Panc1 (cell line): ENCODE data around the gene IL34. TPM values are rescaled to one million over a fixed set of nuclear protein-coding genes. Genes with fewer than 3 reads are reported as not detected.

ENCODE experiments used
- ATAC-seq: fragments of 200-7000 bp; cut with Tn5 transposase; 2 replicates; pipeline ENCODE4 v1.9.1; 2020; ENCODE audit warnings: mild to moderate bottlenecking, moderate library complexity
- BruUV-seq: library from RNA; stranded (reverse); fragments of 400-500 nt; replicated peaks from 2 replicates; lab custom pipeline; 2021; lab: Mats Ljungman, UMichigan
- CTCF ChIA-PET: fragments of 300-600 bp; sonication (Branson Sonifier 250); formaldehyde crosslinking; loops from one replicate; lab custom pipeline; 2022; ENCODE audit warnings: antibody characterized with exemption; lab: Charles Lee
- POLR2A ChIA-PET: fragments of 300-600 bp; sonication (Branson Sonifier 250); formaldehyde crosslinking; loops from one replicate; lab custom pipeline; 2022; ENCODE audit warnings: antibody characterized with exemption; lab: Charles Lee
- DNase-seq: peaks from one replicate; pipeline ENCODE4 v3.0.0-alpha.2; 2010; ENCODE audit warnings: low read depth, low spot score
- H3K27ac ChIP-seq: 2 replicates; pipeline ENCODE4 v1.5.1; 2011; ENCODE audit warnings: mild to moderate bottlenecking, low read length, inconsistent platforms
- H3K27me3 ChIP-seq: fragments of 200-500 bp; sonication (Bioruptor generic); 2 replicates; pipeline ENCODE4 v1.6.0; 2014; ENCODE audit warnings: low read length, inconsistent platforms; ENCODE audit not compliant: control insufficient read depth, insufficient read depth
- H3K36me3 ChIP-seq: fragments of 200-500 bp; sonication (Bioruptor generic); 2 replicates; pipeline ENCODE4 v1.5.1; 2014; ENCODE audit warnings: inconsistent platforms, mild to moderate bottlenecking, low read length, moderate library complexity; ENCODE audit not compliant: control insufficient read depth, insufficient read depth
- H3K4me1 ChIP-seq: 2 replicates; pipeline ENCODE4 v1.5.1; 2011; ENCODE audit warnings: inconsistent platforms, mild to moderate bottlenecking, low read length, moderate library complexity; ENCODE audit not compliant: control insufficient read depth, insufficient read depth
- H3K4me3 ChIP-seq, 2 experiments: 2 replicates each; pipeline ENCODE4 v1.5.1; 2011 to 2012; ENCODE audit warnings: low read depth in 2 of 2, low read length in 2 of 2, mild to moderate bottlenecking in 2 of 2, inconsistent platforms in 1 of 2, moderate library complexity in 1 of 2
- H3K9me3 ChIP-seq: fragments of 200-500 bp; sonication (Bioruptor generic); 2 replicates; pipeline ENCODE4 v1.5.1; 2014; ENCODE audit warnings: low read depth, mild to moderate bottlenecking, inconsistent platforms, low read length, moderate library complexity; ENCODE audit not compliant: control insufficient read depth, insufficient read depth
- POLR2AphosphoS5 ChIP-seq: IDR thresholded peaks from 2 replicates; pipeline ENCODE4 v1.6.1; 2012; ENCODE audit warnings: mild to moderate bottlenecking, low read depth, low read length, moderate library complexity
- SIN3A ChIP-seq: IDR thresholded peaks from 2 replicates; pipeline ENCODE4 v1.6.1; 2012; ENCODE audit warnings: low read depth, mild to moderate bottlenecking, low read length, moderate library complexity, borderline replicate concordance; ENCODE audit not compliant: insufficient read depth
- TCF7L2 ChIP-seq: IDR thresholded peaks from 2 replicates; pipeline ENCODE4 v1.6.1; 2011; ENCODE audit warnings: mild to moderate bottlenecking, low read depth, low read length, inconsistent platforms
- in situ Hi-C: cut with HindIII; loops from 2 replicates; pipeline ENCODE4 v1.10.0; 2016; ENCODE audit warnings: low sequenced_read_pairs, low pct_unique_long_range_greater_than_20kb
- intact Hi-C: fragments of 100-400 bp; cut with micrococcal nuclease; formaldehyde crosslinking; loops from one replicate; pipeline ENCODE4 v1.10.0; 2022; ENCODE audit not compliant: unreplicated experiment
- total RNA-seq: library from RNA; stranded (reverse); gene quantifications from one replicate; pipeline ENCODE4 v1.2.1, GENCODE V29; 2021; ENCODE audit not compliant: unreplicated experiment
- TF ChIP-seq, protein P1 (sequence below): fragments of 450-650 bp; IDR thresholded peaks from 2 replicates; pipeline ENCODE4 v1.5.1; 2017; ENCODE audit warnings: mild to moderate bottlenecking
- TF ChIP-seq, protein P2 (sequence below), 2 experiments: IDR thresholded peaks; 2 replicates each; pipeline ENCODE4 v1.6.1; 2011 to 2012; ENCODE audit warnings: low read depth in 2 of 2, control low read depth in 1 of 2, low read length in 1 of 2, mild to moderate bottlenecking in 1 of 2, moderate library complexity in 1 of 2; ENCODE audit not compliant: insufficient read depth in 1 of 2

IL34 gene
- total RNA-seq, 1 experiment from 2014 or later, result 5.8 TPM

DNA sequence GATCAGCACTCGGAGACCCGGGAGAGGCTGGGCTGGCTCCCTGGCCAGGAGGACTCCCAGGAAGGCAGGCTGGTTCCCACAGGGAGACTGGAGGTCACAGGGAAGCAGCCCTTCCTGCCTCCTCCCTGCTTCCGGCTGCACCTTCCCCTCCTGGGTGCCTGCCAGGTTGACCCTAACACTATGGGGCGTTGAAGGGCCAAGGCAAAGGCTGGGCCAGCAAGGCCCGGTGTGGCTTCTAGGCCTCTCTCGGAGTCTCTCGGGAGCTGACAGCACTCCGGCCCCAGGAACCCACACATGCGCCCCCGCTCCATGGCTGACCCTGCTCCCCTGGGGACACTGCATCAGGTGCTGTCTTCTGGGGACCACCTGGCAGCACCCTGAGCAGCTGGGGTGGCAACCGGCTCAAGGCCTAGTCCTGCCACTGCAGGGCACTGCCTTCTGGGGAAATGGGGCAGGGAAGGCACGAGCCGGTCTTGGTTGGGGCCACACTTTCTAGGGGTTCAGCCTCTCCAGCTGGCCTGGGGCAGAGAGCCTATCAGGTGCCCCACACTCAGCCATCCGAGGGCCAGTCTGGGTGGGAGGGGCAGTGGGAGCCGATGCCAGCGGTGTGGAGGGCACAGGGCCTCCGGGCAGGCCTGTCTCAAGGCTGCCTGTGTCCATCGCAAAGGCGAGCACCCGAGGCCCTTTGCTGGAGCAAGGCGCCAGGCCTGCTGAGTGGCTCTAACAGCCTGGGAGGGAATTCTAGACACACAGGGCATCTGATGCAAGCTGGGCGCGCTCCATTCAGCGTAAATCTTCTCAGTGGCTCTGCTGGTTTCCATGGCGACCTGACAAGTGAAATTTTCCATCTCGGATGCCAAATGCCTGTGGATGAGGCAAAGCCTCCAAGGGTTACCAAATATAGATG lies 45.1 kb downstream of the IL34 start:
- in situ Hi-C loops, result no loop called here
- Histone ChIP-seq H3K27ac (peak overlapping the region; percentile 44; the same call in 1 of the 2 replicates), H3K36me3 (no peaks in the 10 kb centered on the region), H3K4me1 (peaks cover 56% of the 10 kb centered on the region), H3K9me3 (no peaks in the 10 kb centered on the region), H3K27me3 (no peaks in the 10 kb centered on the region), H3K4me3 (no peak overlapping the region)
- ChIA-PET POLR2A (no interaction called here), CTCF (interaction anchor here (0.6 kb wide), 1 partner anchor 80 kb away, joined by 5 read pairs; no protein-coding TSS in a partner anchor)
- ATAC-seq (no peak), DNase-seq (no peak)
- TF ChIP-seq SIN3A, result no peak
- no peak for TF ChIP-seq POLR2AphosphoS5
- TF ChIP-seq TCF7L2, result no peak
- TF ChIP-seq, protein P1, sequence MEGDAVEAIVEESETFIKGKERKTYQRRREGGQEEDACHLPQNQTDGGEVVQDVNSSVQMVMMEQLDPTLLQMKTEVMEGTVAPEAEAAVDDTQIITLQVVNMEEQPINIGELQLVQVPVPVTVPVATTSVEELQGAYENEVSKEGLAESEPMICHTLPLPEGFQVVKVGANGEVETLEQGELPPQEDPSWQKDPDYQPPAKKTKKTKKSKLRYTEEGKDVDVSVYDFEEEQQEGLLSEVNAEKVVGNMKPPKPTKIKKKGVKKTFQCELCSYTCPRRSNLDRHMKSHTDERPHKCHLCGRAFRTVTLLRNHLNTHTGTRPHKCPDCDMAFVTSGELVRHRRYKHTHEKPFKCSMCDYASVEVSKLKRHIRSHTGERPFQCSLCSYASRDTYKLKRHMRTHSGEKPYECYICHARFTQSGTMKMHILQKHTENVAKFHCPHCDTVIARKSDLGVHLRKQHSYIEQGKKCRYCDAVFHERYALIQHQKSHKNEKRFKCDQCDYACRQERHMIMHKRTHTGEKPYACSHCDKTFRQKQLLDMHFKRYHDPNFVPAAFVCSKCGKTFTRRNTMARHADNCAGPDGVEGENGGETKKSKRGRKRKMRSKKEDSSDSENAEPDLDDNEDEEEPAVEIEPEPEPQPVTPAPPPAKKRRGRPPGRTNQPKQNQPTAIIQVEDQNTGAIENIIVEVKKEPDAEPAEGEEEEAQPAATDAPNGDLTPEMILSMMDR, result no peak
- TF ChIP-seq, protein P2, sequence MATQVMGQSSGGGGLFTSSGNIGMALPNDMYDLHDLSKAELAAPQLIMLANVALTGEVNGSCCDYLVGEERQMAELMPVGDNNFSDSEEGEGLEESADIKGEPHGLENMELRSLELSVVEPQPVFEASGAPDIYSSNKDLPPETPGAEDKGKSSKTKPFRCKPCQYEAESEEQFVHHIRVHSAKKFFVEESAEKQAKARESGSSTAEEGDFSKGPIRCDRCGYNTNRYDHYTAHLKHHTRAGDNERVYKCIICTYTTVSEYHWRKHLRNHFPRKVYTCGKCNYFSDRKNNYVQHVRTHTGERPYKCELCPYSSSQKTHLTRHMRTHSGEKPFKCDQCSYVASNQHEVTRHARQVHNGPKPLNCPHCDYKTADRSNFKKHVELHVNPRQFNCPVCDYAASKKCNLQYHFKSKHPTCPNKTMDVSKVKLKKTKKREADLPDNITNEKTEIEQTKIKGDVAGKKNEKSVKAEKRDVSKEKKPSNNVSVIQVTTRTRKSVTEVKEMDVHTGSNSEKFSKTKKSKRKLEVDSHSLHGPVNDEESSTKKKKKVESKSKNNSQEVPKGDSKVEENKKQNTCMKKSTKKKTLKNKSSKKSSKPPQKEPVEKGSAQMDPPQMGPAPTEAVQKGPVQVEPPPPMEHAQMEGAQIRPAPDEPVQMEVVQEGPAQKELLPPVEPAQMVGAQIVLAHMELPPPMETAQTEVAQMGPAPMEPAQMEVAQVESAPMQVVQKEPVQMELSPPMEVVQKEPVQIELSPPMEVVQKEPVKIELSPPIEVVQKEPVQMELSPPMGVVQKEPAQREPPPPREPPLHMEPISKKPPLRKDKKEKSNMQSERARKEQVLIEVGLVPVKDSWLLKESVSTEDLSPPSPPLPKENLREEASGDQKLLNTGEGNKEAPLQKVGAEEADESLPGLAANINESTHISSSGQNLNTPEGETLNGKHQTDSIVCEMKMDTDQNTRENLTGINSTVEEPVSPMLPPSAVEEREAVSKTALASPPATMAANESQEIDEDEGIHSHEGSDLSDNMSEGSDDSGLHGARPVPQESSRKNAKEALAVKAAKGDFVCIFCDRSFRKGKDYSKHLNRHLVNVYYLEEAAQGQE (IDR thresholded peaks at IDR 0.05; ENCODE audit: insufficient read depth in 1 of 2, low read depth in 2 of 2, low read length in 1 of 2), result no peak
- intact Hi-C loops, result no loop called here
- BruUV-seq, result no TSS peak

DNA sequence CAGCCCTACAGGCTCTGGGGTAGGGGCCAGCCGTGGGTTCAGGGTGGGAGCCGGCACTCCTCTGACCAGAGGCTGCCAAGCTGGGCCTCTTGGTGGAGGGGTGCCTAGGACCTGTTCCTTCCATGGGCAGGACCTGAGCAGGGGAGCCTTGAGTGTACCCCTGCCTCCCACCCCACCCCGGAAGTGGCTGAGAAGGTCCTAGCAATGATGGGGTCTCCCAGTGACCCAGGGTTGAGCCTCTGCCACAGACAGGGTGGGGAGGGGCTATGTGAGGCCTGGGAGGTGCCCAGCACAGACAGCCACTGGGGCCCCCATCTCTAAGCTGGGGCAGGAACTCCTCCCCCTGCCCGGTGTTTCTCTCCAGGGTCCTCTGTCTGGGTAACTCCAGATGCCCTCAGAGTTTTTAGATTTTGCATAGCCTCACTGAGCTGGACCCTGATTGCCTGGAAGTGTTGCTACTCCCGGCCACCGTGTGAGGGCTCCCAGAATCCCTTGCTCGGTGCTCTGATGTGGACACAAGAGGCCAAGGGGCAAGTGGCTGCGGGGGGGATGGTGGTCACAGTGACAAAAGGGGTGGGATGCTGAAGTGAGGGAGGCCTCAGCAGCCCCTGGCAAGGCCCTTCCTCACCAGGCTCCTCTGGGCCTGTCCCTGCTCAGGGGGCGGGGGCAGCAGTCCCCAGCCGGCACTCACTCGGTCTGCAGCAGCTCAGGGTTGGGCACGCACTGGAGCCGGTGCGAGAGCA lies 45.9 kb downstream of the IL34 start:
- TF ChIP-seq POLR2AphosphoS5, result no peak
- ATAC-seq, result no peak
- ChIA-PET POLR2A (interaction anchor here (0.6 kb wide), 1 partner anchor 37 kb away, joined by 4 read pairs; no protein-coding TSS in a partner anchor), CTCF (no interaction called here)
- no peaks in the 10 kb centered on the region for H3K9me3 ChIP-seq
- H3K4me3 ChIP-seq, result no peak overlapping the region
- H3K27ac ChIP-seq, result peak overlapping the region; percentile 48
- in situ Hi-C loops (no loop called here), intact Hi-C loops (no loop called here)
- DNase-seq, result no peak
- no peaks in the 10 kb centered on the region for H3K36me3 ChIP-seq
- peaks cover 48% of the 10 kb centered on the region for H3K4me1 ChIP-seq
- BruUV-seq, result no TSS peak
- H3K27me3 ChIP-seq, result no peaks in the 10 kb centered on the region
